Neutrophil (primary cell): ENCODE measurements around the gene ACSF3.

Source experiments
- H3K27ac ChIP-seq: fragments of 200-600 bp; sonication (generic); 2 replicates; pipeline ENCODE4 v1.5.1; 2016; ENCODE audit warnings: mild to moderate bottlenecking, moderate library complexity
- H3K27me3 ChIP-seq: fragments of 200-600 bp; sonication (generic); 2 replicates; pipeline ENCODE4 v1.6.0; 2016; ENCODE audit warnings: mild to moderate bottlenecking
- H3K36me3 ChIP-seq: fragments of 200-600 bp; sonication (generic); 2 replicates; pipeline ENCODE4 v1.5.1; 2017
- H3K4me1 ChIP-seq, 2 experiments: fragments of 200-600 bp in 1 of 2; sonication (generic) in 1 of 2; 1 replicate in 1 of 2; 2 replicates in 1 of 2; pipeline versions ENCODE4 v1.5.1 to v1.6.1; 2013 to 2016; ENCODE audit warnings: low read depth in 1 of 2, low read length in 1 of 2, mild to moderate bottlenecking in 1 of 2, moderate library complexity in 1 of 2; ENCODE audit not compliant: control insufficient read depth in 1 of 2, insufficient read depth in 1 of 2
- H3K4me3 ChIP-seq, 2 experiments: fragments of 200-600 bp in 1 of 2; sonication (generic) in 1 of 2; 1 replicate in 1 of 2; 2 replicates in 1 of 2; pipeline ENCODE4 v1.5.1; 2013 to 2016; ENCODE audit warnings: low read depth in 1 of 2, low read length in 1 of 2, mild to moderate bottlenecking in 1 of 2, moderate library complexity in 1 of 2
- H3K9me3 ChIP-seq: fragments of 200-600 bp; sonication (generic); 2 replicates; pipeline ENCODE4 v1.5.1; 2016
- CTCF ChIP-seq: fragments of 200-600 bp; sonication (generic); IDR thresholded peaks from 2 replicates; pipeline ENCODE4 v1.5.1; 2016; ENCODE audit warnings: antibody characterized with exemption

Gene ACSF3

GRCh38 chr16:89062389-89063345 lies 31.0 kb upstream of the ACSF3 start:
- no peaks in the 10 kb centered on the region for H3K9me3 ChIP-seq
- H3K27ac ChIP-seq, result no peak overlapping the region
- H3K27me3 ChIP-seq, result no peaks in the 10 kb centered on the region
- no peak for TF ChIP-seq CTCF
- H3K36me3 ChIP-seq, result no peaks in the 10 kb centered on the region
- no peaks in the 10 kb centered on the region for H3K4me1 ChIP-seq
- no peak overlapping the region for H3K4me3 ChIP-seq

- H3K9me3 ChIP-seq, result no peaks in the 10 kb centered on the region
- no peaks in the 10 kb centered on the region for H3K4me1 ChIP-seq
- TF ChIP-seq CTCF, result no peak
- H3K4me3 ChIP-seq, result no peak overlapping the region
- H3K27ac ChIP-seq, result no peak overlapping the region
- no peaks in the 10 kb centered on the region for H3K27me3 ChIP-seq
- H3K36me3 ChIP-seq, result no peaks in the 10 kb centered on the region
Observed at GRCh38 chr16:89063768-89064320, 29.8 kb upstream of the ACSF3 start.

GRCh38 chr16:89064606-89065457 lies 28.8 kb upstream of the ACSF3 start:
- Histone ChIP-seq H3K27ac (no peak overlapping the region), H3K27me3 (no peaks in the 10 kb centered on the region), H3K9me3 (no peaks in the 10 kb centered on the region), H3K4me1 (no peaks in the 10 kb centered on the region), H3K4me3 (no peak overlapping the region), H3K36me3 (no peaks in the 10 kb centered on the region)
- TF ChIP-seq CTCF, result no peak

- no peak for TF ChIP-seq CTCF
- no peak overlapping the region for H3K27ac ChIP-seq
- H3K4me3 ChIP-seq, result no peak overlapping the region
- no peaks in the 10 kb centered on the region for H3K9me3 ChIP-seq
- H3K36me3 ChIP-seq, result no peaks in the 10 kb centered on the region
- H3K4me1 ChIP-seq, result no peaks in the 10 kb centered on the region
- H3K27me3 ChIP-seq, result no peaks in the 10 kb centered on the region
Observed at GRCh38 chr16:89065458-89065822, 28.2 kb upstream of the ACSF3 start.

GRCh38 chr16:89066721-89067120 lies 26.9 kb upstream of the ACSF3 start:
- H3K36me3 ChIP-seq, result no peaks in the 10 kb centered on the region
- H3K27me3 ChIP-seq, result no peaks in the 10 kb centered on the region

More at GRCh38 chr16:89066721-89067120, 26.9 kb upstream of the ACSF3 start:
- no peaks in the 10 kb centered on the region for H3K4me1 ChIP-seq
- H3K4me3 ChIP-seq, result no peak overlapping the region
- no peak overlapping the region for H3K27ac ChIP-seq
- no peaks in the 10 kb centered on the region for H3K9me3 ChIP-seq
- TF ChIP-seq CTCF, result no peak
